DLD1 (cell line): Measurements from ENCODE around the gene MYO16.

Experiments
- in situ Hi-C: cut with HindIII; loops from 2 replicates; pipeline ENCODE4 v1.10.0; 2017; ENCODE audit warnings: low sequenced_read_pairs

The MYO16 gene

GRCh38 chr13:109146912-109147647, 517.7 kb downstream of the MYO16 start:
- in situ Hi-C loops, result no loop called here

GRCh38 chr13:109148243-109148642, 518.8 kb downstream of the MYO16 start:
- in situ Hi-C loops, result no loop called here

- in situ Hi-C loops, result no loop called here
These were observed 521.3 kb downstream of the MYO16 start for GRCh38 chr13:109150696-109151095.

GRCh38 chr13:109151255-109151654, 521.8 kb downstream of the MYO16 start:
- in situ Hi-C loops, result no loop called here

- in situ Hi-C loops, result no loop called here
These were observed 522.3 kb downstream of the MYO16 start for GRCh38 chr13:109151696-109152095.

GRCh38 chr13:109152311-109152820, 523.0 kb downstream of the MYO16 start:
- in situ Hi-C loops, result no loop called here

- in situ Hi-C loops, result no loop called here
These were observed 523.5 kb downstream of the MYO16 start for GRCh38 chr13:109152941-109153340.

GRCh38 chr13:109154146-109154545, 524.7 kb downstream of the MYO16 start:
- in situ Hi-C loops, result no loop called here

- in situ Hi-C loops, result no loop called here
These were observed 525.1 kb downstream of the MYO16 start for GRCh38 chr13:109154546-109154945.

- in situ Hi-C loops, result no loop called here
These were observed 525.8 kb downstream of the MYO16 start for GRCh38 chr13:109154966-109155761.

- in situ Hi-C loops, result no loop called here
These were observed 526.9 kb downstream of the MYO16 start for GRCh38 chr13:109156181-109156935.

- in situ Hi-C loops, result no loop called here
These were observed 527.9 kb downstream of the MYO16 start for GRCh38 chr13:109157275-109157674.

GRCh38 chr13:109158383-109158782, 529.0 kb downstream of the MYO16 start:
- in situ Hi-C loops, result no loop called here

- in situ Hi-C loops, result no loop called here
These were observed 530.4 kb downstream of the MYO16 start for GRCh38 chr13:109159650-109160309.

- in situ Hi-C loops, result no loop called here
These were observed 530.9 kb downstream of the MYO16 start for GRCh38 chr13:109160357-109160756.

- in situ Hi-C loops, result no loop called here
These were observed 531.7 kb downstream of the MYO16 start for GRCh38 chr13:109160887-109161669.

GRCh38 chr13:109162248-109163036, 533.0 kb downstream of the MYO16 start:
- in situ Hi-C loops, result no loop called here

GRCh38 chr13:109163037-109163379, 533.6 kb downstream of the MYO16 start:
- in situ Hi-C loops, result no loop called here

GRCh38 chr13:109165417-109165904, 536.0 kb downstream of the MYO16 start:
- in situ Hi-C loops, result no loop called here
